Measurements from ENCODE around the gene USP43.

- TF ChIP-seq KLF10 (tag by site-specific recombination; IDR thresholded peaks at IDR 0.05) (no peak), ZNF747 (tag by site-specific recombination; IDR thresholded peaks at IDR 0.05) (no peak), PBX3 (CRISPR knock-in tag; IDR thresholded peaks at IDR 0.05) (no peak), ZBTB17 (tag by site-specific recombination; IDR thresholded peaks at IDR 0.05) (no peak), ZBTB11 (tag by site-specific recombination; conservative IDR thresholded peaks at IDR 0.05; ENCODE audit: low read depth) (no peak), ZNF791 (tag by site-specific recombination; IDR thresholded peaks at IDR 0.05) (no peak), TSHZ1 (tag by site-specific recombination; IDR thresholded peaks at IDR 0.05; ENCODE audit: borderline replicate concordance) (no peak), ZNF76 (tag by site-specific recombination; IDR thresholded peaks at IDR 0.05; ENCODE audit: borderline replicate concordance, low read depth) (no peak), CTCF (tag by site-specific recombination; IDR thresholded peaks at IDR 0.05) (no peak), ZNF585B (tag by site-specific recombination; IDR thresholded peaks at IDR 0.05) (no peak), RBAK (tag by site-specific recombination; IDR thresholded peaks at IDR 0.05) (no peak)
These were observed 1.7 kb downstream of the USP43 start for GRCh38 chr17:9647014-9647413.

All from HEK293 (cell line).